Esophagus muscularis mucosa (tissue), 3 donors: ENCODE results near the gene PRR11.

Source experiments
- POLR2A ChIP-seq: fragments of 450-650 bp; IDR thresholded peaks from one replicate; pipeline ENCODE4 v1.6.1; 2017; ENCODE audit warnings: antibody characterized with exemption, moderate library complexity, mild to moderate bottlenecking, low read depth
- POLR2AphosphoS5 ChIP-seq, 2 donors: sonication (generic); formaldehyde crosslinking; IDR thresholded peaks; one replicate each; pipeline ENCODE4 v1.6.1; 2017; ENCODE audit warnings: antibody characterized with exemption in 2 of 2
- TF ChIP-seq, protein P1 (sequence below), 3 experiments: fragments of 200-600 bp in 2 of 3; fragments of 450-650 bp in 1 of 3; sonication (generic) in 2 of 3; IDR thresholded peaks; one replicate each; pipeline ENCODE4 v1.5.1; 2017 to 2019; ENCODE audit warnings: antibody characterized with exemption in 3 of 3, mild to moderate bottlenecking in 2 of 3, moderate library complexity in 1 of 3

DNA sequence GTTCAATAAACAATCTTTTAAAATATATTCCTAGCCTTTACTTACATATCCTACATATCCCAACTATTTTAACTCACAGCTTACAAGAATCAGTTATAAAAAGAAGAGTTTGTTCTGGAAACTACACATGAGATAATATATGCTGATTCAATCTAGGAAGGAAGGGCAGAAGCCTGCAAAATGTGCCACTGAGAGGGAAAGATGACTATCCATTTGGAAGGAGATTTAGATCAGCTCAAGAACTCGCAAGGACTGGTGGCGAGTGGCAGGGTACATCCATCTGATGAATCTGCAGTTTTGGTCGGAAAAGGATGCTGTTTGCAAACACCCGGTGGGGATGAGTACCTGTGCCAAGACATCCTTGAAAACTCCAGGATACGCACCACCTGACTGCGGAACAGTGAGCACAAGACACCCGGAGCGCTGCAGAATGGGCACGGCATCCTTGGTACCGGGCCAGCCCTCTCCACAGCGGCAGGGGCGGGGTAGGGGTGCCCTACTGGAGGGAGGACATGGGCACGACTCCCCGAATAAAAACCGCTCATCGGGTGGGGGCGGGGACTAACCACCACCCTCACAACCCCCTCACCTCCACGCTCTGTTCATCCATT, 49.6 kb upstream of the PRR11 start:
- TF ChIP-seq, protein P1, sequence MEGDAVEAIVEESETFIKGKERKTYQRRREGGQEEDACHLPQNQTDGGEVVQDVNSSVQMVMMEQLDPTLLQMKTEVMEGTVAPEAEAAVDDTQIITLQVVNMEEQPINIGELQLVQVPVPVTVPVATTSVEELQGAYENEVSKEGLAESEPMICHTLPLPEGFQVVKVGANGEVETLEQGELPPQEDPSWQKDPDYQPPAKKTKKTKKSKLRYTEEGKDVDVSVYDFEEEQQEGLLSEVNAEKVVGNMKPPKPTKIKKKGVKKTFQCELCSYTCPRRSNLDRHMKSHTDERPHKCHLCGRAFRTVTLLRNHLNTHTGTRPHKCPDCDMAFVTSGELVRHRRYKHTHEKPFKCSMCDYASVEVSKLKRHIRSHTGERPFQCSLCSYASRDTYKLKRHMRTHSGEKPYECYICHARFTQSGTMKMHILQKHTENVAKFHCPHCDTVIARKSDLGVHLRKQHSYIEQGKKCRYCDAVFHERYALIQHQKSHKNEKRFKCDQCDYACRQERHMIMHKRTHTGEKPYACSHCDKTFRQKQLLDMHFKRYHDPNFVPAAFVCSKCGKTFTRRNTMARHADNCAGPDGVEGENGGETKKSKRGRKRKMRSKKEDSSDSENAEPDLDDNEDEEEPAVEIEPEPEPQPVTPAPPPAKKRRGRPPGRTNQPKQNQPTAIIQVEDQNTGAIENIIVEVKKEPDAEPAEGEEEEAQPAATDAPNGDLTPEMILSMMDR (IDR thresholded peaks at IDR 0.05), result no peak
- TF ChIP-seq POLR2A, result no peak
- no peak for TF ChIP-seq POLR2AphosphoS5 (IDR thresholded peaks at IDR 0.05)
